Central memory CD8-positive, alpha-beta T cell (primary cell): Measurements from ENCODE around the gene DIP2C.
A peak's percentile ranks its signal among the peaks of the same experiment; 100 is the strongest.

Source experiments
- ATAC-seq: fragments of 150-1000 bp; cut with Tn5 transposase; replicated peaks from 2 replicates; pipeline ENCODE4 v1.10.0; 2022; ENCODE audit warnings: mild to moderate bottlenecking, moderate FRiP score, moderate number of reproducible peaks; ENCODE audit not compliant: poor library complexity, severe bottlenecking; ENCODE audit errors: extremely low read depth
- DNase-seq, 2 donors: peaks; one replicate each; pipeline ENCODE4 v3.0.0; 2021; ENCODE audit warnings: low spot score in 2 of 2
- H3K27ac Mint-ChIP-seq: one replicate; pipeline ENCODE4 v1.8.0; 2022; ENCODE audit warnings: low read depth, mild to moderate bottlenecking, moderate library complexity, mixed read lengths
- H3K27me3 Mint-ChIP-seq: one replicate; pipeline ENCODE4 v1.8.0; 2022; ENCODE audit warnings: mixed read lengths
- H3K36me3 Mint-ChIP-seq: one replicate; pipeline ENCODE4 v1.8.0; 2022; ENCODE audit warnings: mild to moderate bottlenecking, moderate library complexity, mixed read lengths; ENCODE audit not compliant: insufficient read depth
- H3K4me1 Mint-ChIP-seq: one replicate; pipeline ENCODE4 v1.8.0; 2022; ENCODE audit warnings: mixed read lengths
- H3K4me3 Mint-ChIP-seq: one replicate; pipeline ENCODE4 v1.8.0; 2022; ENCODE audit warnings: mild to moderate bottlenecking, moderate library complexity, mixed read lengths
- H3K9me3 Mint-ChIP-seq: one replicate; pipeline ENCODE4 v1.8.0; 2022; ENCODE audit warnings: mixed read lengths

The DIP2C gene

GRCh38 chr10:227014-227413 lies 462.5 kb downstream of the DIP2C start:
- no peak for DNase-seq
- peak overlapping the region; percentile 8 for H3K27ac Mint-ChIP-seq
- peaks cover 3% of the 10 kb centered on the region for H3K36me3 Mint-ChIP-seq
- peaks cover 21% of the 10 kb centered on the region for H3K4me1 Mint-ChIP-seq
- no peaks in the 10 kb centered on the region for H3K9me3 Mint-ChIP-seq
- H3K4me3 Mint-ChIP-seq, result no peak overlapping the region
- no peaks in the 10 kb centered on the region for H3K27me3 Mint-ChIP-seq
- no peak for ATAC-seq

DNA sequence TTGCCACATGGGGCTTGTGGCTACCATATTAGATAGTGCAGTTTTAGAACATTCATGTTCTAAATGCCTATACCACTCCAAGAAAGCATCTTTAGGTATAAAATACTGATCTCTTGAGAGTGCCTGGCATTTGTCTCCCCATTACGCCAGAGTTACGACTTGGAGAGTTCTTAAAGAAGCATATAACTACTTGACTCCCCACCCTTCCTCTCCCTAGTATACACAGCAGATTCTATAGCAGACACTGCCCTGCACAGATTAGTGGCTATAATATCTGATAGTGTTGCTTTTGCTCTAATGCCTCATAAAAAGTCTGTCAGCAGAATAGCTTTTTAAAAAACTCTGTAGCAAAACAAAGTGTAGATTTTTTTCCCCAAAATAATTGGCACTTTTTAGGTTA lies 463.4 kb downstream of the DIP2C start:
- Mint-ChIP-seq H3K4me1 (peaks cover 21% of the 10 kb centered on the region), H3K4me3 (no peak overlapping the region), H3K36me3 (peaks cover 3% of the 10 kb centered on the region), H3K27me3 (no peaks in the 10 kb centered on the region), H3K27ac (peak overlapping the region; percentile 32), H3K9me3 (no peaks in the 10 kb centered on the region)
- ATAC-seq, result no peak
- no peak for DNase-seq

- peaks cover 3% of the 10 kb centered on the region for H3K36me3 Mint-ChIP-seq
Observed at GRCh38 chr10:224571-224970, 464.9 kb downstream of the DIP2C start.

More at GRCh38 chr10:224571-224970, 464.9 kb downstream of the DIP2C start:
- no peak overlapping the region for H3K27ac Mint-ChIP-seq
- H3K4me3 Mint-ChIP-seq, result no peak overlapping the region
- no peak for ATAC-seq
- no peaks in the 10 kb centered on the region for H3K9me3 Mint-ChIP-seq
- no peak for DNase-seq
- no peaks in the 10 kb centered on the region for H3K27me3 Mint-ChIP-seq
- peaks cover 24% of the 10 kb centered on the region for H3K4me1 Mint-ChIP-seq
